Measurements from ENCODE around the gene C7orf57. TPM values are rescaled to one million over a fixed set of nuclear protein-coding genes. Genes with fewer than 3 reads are reported as not detected.

C7orf57 gene
- total RNA-seq, 1 experiment from 2014 or later = 0.90 TPM

- TF ChIP-seq USF2 (CRISPR knock-in tag; IDR thresholded peaks at IDR 0.05) (no peak), ZBTB21 (CRISPR knock-in tag; IDR thresholded peaks at IDR 0.05; ENCODE audit: borderline replicate concordance) (no peak), ZBTB43 (CRISPR knock-in tag; IDR thresholded peaks at IDR 0.05) (no peak)
Observed at GRCh38 chr7:48084727-48085432, 49.5 kb downstream of the C7orf57 start (continued).

- Mint-ChIP-seq H3K4me3 (no peak overlapping the region), H3K4me1 (peaks cover 42% of the 10 kb centered on the region), H3K27ac (no peak overlapping the region), H3K27me3 (ENCODE audit: low read depth) (no peaks in the 10 kb centered on the region), H3K9me3 (peaks cover 6% of the 10 kb centered on the region; the same call in 1 of the 2 replicates), H3K36me3 (no peaks in the 10 kb centered on the region)
- TF ChIP-seq JAZF1 (CRISPR knock-in tag; IDR thresholded peaks at IDR 0.05) (no peak), ETV6 (CRISPR knock-in tag; IDR thresholded peaks at IDR 0.05) (no peak), MXD4 (CRISPR knock-in tag; IDR thresholded peaks at IDR 0.05; ENCODE audit: borderline replicate concordance) (no peak), E2F4 (CRISPR knock-in tag; IDR thresholded peaks at IDR 0.05; ENCODE audit: borderline replicate concordance, low read depth) (no peak), ZSCAN18 (CRISPR knock-in tag; IDR thresholded peaks at IDR 0.05) (no peak), NR2C2 (CRISPR knock-in tag; IDR thresholded peaks at IDR 0.05) (no peak)
- ATAC-seq (no peak), DNase-seq (ENCODE audit: low spot score) (no peak)
- ChIA-PET POLR2A (no interaction called here), CTCF (no interaction called here)
Observed at GRCh38 chr7:48085433-48085791, 50.1 kb downstream of the C7orf57 start.

GRCh38 chr7:48085942-48086341 lies 50.6 kb downstream of the C7orf57 start:
- Mint-ChIP-seq H3K9me3 (peaks cover under 1% of the 10 kb centered on the region; the same call in 1 of the 2 replicates), H3K4me3 (no peak overlapping the region), H3K27ac (peak overlapping the region; percentile 95), H3K36me3 (no peaks in the 10 kb centered on the region), H3K27me3 (ENCODE audit: low read depth) (no peaks in the 10 kb centered on the region), H3K4me1 (peaks cover 47% of the 10 kb centered on the region)
- ChIA-PET POLR2A (no interaction called here), CTCF (no interaction called here)
- no peak for TF ChIP-seq TP53 (CRISPR knock-in tag; IDR thresholded peaks at IDR 0.05)
- TF ChIP-seq OVOL2 (CRISPR knock-in tag; IDR thresholded peaks at IDR 0.05; ENCODE audit: borderline replicate concordance) = no peak
- TF ChIP-seq ZBTB43 (CRISPR knock-in tag; IDR thresholded peaks at IDR 0.05) = no peak
- no peak for TF ChIP-seq GABPB1 (CRISPR knock-in tag; IDR thresholded peaks at IDR 0.05)
- TF ChIP-seq ZNF317 (CRISPR knock-in tag; IDR thresholded peaks at IDR 0.05; ENCODE audit: borderline replicate concordance, low read depth) = no peak
- TF ChIP-seq SMAD4 (CRISPR knock-in tag; IDR thresholded peaks at IDR 0.05) = no peak
- no peak for TF ChIP-seq NFE2L1 (CRISPR knock-in tag; IDR thresholded peaks at IDR 0.05)
- TF ChIP-seq NR1H2 (CRISPR knock-in tag; IDR thresholded peaks at IDR 0.05) = no peak
- no peak for TF ChIP-seq MXD4 (CRISPR knock-in tag; IDR thresholded peaks at IDR 0.05; ENCODE audit: borderline replicate concordance)
- TF ChIP-seq CREB1 (CRISPR knock-in tag; IDR thresholded peaks at IDR 0.05) = no peak
- TF ChIP-seq NFYB (CRISPR knock-in tag; conservative IDR thresholded peaks at IDR 0.05; ENCODE audit: low read depth) = no peak
- no peak for TF ChIP-seq ZNF425 (CRISPR knock-in tag; conservative IDR thresholded peaks at IDR 0.05)
- no peak for ATAC-seq
- no peak for DNase-seq (ENCODE audit: low spot score)

All from WTC11 (cell line).